ENCODE data around the gene MED7.

The MED7 gene

DNA sequence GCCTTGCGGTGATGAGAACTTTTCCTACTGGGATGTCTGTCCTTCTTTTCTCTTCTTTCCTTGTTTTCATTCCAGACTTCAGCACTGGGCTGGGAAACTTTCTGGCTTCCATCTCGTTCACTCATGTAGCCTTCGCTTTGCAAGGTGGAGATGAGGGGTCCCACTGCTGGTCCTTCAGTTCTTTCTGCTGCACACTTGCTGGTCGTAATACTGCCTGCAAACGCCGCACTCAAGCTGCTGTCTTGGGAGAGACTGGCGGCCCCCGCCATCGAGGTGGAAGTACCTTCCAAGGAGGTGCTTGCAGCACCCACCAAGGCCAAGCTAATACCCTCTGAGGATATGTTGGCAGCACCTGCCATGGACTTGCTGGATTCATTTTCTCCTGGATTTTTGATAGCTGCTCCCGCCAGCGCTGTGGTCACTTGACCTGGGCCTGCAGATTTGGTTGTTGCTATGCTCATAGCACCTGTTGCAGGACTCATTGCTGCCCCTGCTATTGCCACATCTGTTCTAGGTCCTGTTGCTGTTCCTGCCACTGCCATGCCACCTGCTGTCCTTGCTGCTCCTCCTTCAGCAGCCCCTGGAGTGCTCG is 20.4 kb upstream of the MED7 start:
- no peak overlapping the region for H3K9ac ChIP-seq (ENCODE audit: low read depth in 1 of 2, low read length in 2 of 2)
- H3K9me3 ChIP-seq (ENCODE audit: control insufficient read depth in 1 of 2, low read length in 2 of 2): no peaks in the 10 kb centered on the region
- H3K27me3 ChIP-seq (ENCODE audit: control insufficient read depth in 1 of 2, insufficient read depth in 2 of 2, low read length in 2 of 2): no peaks in the 10 kb centered on the region
- H3K27ac ChIP-seq (ENCODE audit: low read depth, low read length): no peak overlapping the region
- no peaks in the 10 kb centered on the region for H3K4me1 ChIP-seq (ENCODE audit: control insufficient read depth in 1 of 2, insufficient read depth in 2 of 2, low read length in 2 of 2)
- no peak overlapping the region for H3K4me3 ChIP-seq (ENCODE audit: low read depth in 1 of 2, low read length in 2 of 2)
- no peaks in the 10 kb centered on the region for H3K36me3 ChIP-seq (ENCODE audit: control insufficient read depth in 1 of 2, insufficient read depth in 2 of 2, low read length in 2 of 2)

DNA sequence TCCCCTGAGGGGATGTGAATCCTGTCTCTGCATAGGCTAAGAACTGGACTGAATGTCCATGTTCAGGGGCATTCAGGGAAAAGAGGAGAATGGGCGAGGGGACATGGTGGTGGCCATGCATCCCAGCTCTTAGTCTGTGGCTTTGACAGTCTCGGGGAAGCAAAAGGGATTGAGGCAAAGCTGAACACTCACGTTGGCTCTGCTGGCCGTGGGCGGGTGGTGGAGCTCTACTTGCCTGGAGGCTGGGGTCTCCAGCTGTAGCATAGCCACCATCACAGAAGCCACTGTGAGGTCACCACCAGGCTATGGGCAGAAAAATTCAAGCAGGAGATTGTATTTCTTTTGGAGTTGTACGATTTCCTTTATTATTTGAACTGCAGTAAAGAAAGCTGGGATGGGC is 19.3 kb upstream of the MED7 start:
- Histone ChIP-seq H3K27me3 (ENCODE audit: control insufficient read depth in 1 of 2, insufficient read depth in 2 of 2, low read length in 2 of 2) (no peaks in the 10 kb centered on the region), H3K36me3 (ENCODE audit: control insufficient read depth in 1 of 2, insufficient read depth in 2 of 2, low read length in 2 of 2) (no peaks in the 10 kb centered on the region), H3K27ac (ENCODE audit: low read depth, low read length) (no peak overlapping the region), H3K9ac (ENCODE audit: low read depth in 1 of 2, low read length in 2 of 2) (no peak overlapping the region), H3K9me3 (ENCODE audit: control insufficient read depth in 1 of 2, low read length in 2 of 2) (no peaks in the 10 kb centered on the region), H3K4me3 (ENCODE audit: low read depth in 1 of 2, low read length in 2 of 2) (no peak overlapping the region), H3K4me1 (ENCODE audit: control insufficient read depth in 1 of 2, insufficient read depth in 2 of 2, low read length in 2 of 2) (peaks cover 0 to 3% of the 10 kb centered on the region in 2 donors)

DNA sequence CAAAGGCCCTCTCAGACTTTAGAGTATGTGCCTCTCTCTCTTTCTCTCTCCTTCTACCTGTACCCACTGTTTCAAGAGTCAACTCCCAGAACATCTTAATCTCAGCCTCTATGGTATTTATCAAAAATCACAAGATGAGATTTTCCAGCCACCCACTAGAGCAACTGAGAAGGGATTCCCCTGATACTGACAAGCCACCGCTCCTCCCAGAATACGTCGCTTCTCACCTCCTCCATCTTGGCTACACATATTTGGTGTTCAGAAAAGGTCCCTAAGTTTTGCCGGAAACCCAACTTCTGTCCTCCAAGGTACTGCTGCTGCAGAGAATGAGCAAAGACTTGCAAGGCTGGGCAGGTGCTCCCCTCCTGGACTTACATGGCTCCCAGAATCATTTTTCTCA is 17.3 kb upstream of the MED7 start:
- Histone ChIP-seq H3K27me3 (ENCODE audit: control insufficient read depth in 1 of 2, insufficient read depth in 2 of 2, low read length in 2 of 2) (no peaks in the 10 kb centered on the region), H3K9me3 (ENCODE audit: control insufficient read depth in 1 of 2, low read length in 2 of 2) (no peaks in the 10 kb centered on the region), H3K4me1 (ENCODE audit: control insufficient read depth in 1 of 2, insufficient read depth in 2 of 2, low read length in 2 of 2) (peaks cover 0 to 3% of the 10 kb centered on the region in 2 donors), H3K9ac (ENCODE audit: low read depth in 1 of 2, low read length in 2 of 2) (no peak overlapping the region), H3K36me3 (ENCODE audit: control insufficient read depth in 1 of 2, insufficient read depth in 2 of 2, low read length in 2 of 2) (no peaks in the 10 kb centered on the region), H3K4me3 (ENCODE audit: low read depth in 1 of 2, low read length in 2 of 2) (no peak overlapping the region), H3K27ac (ENCODE audit: low read depth, low read length) (no peak overlapping the region)

DNA sequence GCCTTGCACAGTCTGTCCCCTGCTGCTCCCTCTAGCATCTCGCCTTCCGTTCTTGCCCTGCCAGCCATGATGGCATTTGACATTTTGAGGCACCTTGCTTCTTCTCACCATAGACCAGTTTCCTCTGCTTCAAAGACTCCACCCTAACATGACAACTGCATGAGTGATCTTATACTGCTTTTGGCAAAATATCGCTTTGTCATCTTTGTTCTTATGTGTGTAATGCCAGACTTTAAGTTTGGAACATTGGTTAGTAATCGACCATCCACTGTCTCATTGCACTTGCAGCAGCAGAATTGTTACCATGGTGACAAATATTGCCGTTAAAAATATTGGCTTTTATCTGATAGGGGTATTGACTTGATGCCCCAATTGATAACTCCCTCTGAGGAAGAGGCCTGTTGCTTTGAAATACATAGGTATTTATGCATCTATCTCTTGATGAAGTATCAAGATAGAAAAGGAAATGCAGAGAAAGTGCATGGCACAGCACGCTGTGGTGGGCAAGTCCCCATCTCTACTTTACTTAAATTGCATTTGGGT is 16.6 kb upstream of the MED7 start:
- H3K9me3 ChIP-seq (ENCODE audit: control insufficient read depth in 1 of 2, low read length in 2 of 2): no peaks in the 10 kb centered on the region
- no peak overlapping the region for H3K4me3 ChIP-seq (ENCODE audit: low read depth in 1 of 2, low read length in 2 of 2)
- no peak overlapping the region for H3K9ac ChIP-seq (ENCODE audit: low read depth in 1 of 2, low read length in 2 of 2)
- H3K4me1 ChIP-seq (ENCODE audit: control insufficient read depth in 1 of 2, insufficient read depth in 2 of 2, low read length in 2 of 2): peaks cover 0 to 3% of the 10 kb centered on the region in 2 donors
- no peaks in the 10 kb centered on the region for H3K27me3 ChIP-seq (ENCODE audit: control insufficient read depth in 1 of 2, insufficient read depth in 2 of 2, low read length in 2 of 2)
- no peak overlapping the region for H3K27ac ChIP-seq (ENCODE audit: low read depth, low read length)
- no peaks in the 10 kb centered on the region for H3K36me3 ChIP-seq (ENCODE audit: control insufficient read depth in 1 of 2, insufficient read depth in 2 of 2, low read length in 2 of 2)

DNA sequence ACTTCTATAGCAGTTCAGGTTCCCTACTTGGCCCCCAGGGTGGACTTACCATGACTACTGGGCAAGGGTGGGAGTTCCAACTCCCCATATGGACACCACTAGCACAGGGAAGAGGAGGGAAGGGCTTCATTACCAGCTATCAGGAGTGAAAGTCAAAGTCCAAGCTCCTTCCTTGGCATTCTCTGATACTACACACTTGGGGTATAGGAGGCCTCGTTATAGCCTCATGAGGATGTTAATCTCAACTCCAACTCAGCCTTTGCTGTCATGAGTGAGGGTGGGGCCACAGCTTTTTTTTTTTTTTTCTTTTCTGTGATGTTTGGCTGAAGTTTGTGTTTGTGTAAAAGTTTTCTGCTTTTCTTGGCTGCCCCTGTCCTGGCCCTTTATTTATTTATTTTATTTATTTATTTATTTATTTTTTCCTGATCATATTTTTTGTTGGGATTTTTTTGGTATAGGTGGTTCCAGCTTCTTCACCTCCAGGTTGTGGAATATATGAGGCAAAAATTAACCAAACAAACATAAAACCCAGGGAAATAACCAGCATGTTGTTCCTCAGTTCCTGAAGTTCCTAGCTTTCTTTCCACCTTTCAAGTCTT is 14.7 kb upstream of the MED7 start:
- no peak overlapping the region for H3K9ac ChIP-seq (ENCODE audit: low read depth in 1 of 2, low read length in 2 of 2)
- no peaks in the 10 kb centered on the region for H3K36me3 ChIP-seq (ENCODE audit: control insufficient read depth in 1 of 2, insufficient read depth in 2 of 2, low read length in 2 of 2)
- H3K27me3 ChIP-seq (ENCODE audit: control insufficient read depth in 1 of 2, insufficient read depth in 2 of 2, low read length in 2 of 2): no peaks in the 10 kb centered on the region
- peaks cover 0 to 3% of the 10 kb centered on the region in 2 donors for H3K4me1 ChIP-seq (ENCODE audit: control insufficient read depth in 1 of 2, insufficient read depth in 2 of 2, low read length in 2 of 2)
- no peaks in the 10 kb centered on the region for H3K9me3 ChIP-seq (ENCODE audit: control insufficient read depth in 1 of 2, low read length in 2 of 2)
- H3K27ac ChIP-seq (ENCODE audit: low read depth, low read length): no peak overlapping the region
- H3K4me3 ChIP-seq (ENCODE audit: low read depth in 1 of 2, low read length in 2 of 2): no peak overlapping the region

DNA sequence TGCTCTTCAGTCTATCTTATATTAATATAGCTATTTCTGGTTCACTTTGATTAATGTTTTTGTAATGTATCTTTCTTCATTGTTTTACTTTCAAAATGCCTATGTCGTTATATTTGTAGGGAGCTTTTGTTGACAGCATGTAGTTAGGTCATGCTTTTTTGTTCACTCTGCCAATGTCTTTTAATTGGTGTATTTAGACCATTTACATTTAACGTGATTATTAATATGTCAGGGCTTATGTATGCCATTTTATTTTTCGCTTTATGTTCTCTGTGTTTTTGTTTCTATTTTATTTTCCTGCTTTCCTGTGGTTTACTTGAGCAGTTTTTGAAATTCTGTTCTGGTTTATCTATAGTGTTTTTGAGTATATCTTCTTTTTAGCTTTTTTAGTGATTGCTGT is 12.6 kb upstream of the MED7 start:
- H3K27ac ChIP-seq (ENCODE audit: low read depth, low read length): no peak overlapping the region
- H3K9ac ChIP-seq (ENCODE audit: low read depth in 1 of 2, low read length in 2 of 2): no peak overlapping the region
- H3K36me3 ChIP-seq (ENCODE audit: control insufficient read depth in 1 of 2, insufficient read depth in 2 of 2, low read length in 2 of 2): no peaks in the 10 kb centered on the region
- H3K4me1 ChIP-seq (ENCODE audit: control insufficient read depth in 1 of 2, insufficient read depth in 2 of 2, low read length in 2 of 2): peaks cover 0 to 3% of the 10 kb centered on the region in 2 donors
- no peak overlapping the region for H3K4me3 ChIP-seq (ENCODE audit: low read depth in 1 of 2, low read length in 2 of 2)
- H3K27me3 ChIP-seq (ENCODE audit: control insufficient read depth in 1 of 2, insufficient read depth in 2 of 2, low read length in 2 of 2): no peaks in the 10 kb centered on the region
- no peaks in the 10 kb centered on the region for H3K9me3 ChIP-seq (ENCODE audit: control insufficient read depth in 1 of 2, low read length in 2 of 2)

DNA sequence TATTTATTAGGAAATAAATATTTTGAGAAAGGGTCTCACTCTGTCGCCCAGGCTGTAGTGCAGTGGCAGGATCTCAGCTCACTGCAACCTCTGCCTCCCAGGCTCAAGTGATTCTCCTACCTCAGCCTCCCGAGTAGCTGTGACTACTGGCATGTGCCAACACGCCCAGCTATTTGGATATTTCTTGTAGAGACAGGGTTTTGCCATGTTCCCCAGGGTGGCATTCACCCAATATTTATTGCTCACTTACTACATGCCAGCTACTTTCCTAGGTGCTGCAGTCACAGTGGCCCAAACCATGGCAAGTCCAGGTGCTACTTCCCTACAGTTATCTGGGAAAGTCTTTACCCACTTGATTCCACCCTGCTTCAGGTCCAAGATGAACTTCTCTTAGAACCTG is 8.3 kb upstream of the MED7 start:
- Histone ChIP-seq H3K27me3 (ENCODE audit: control insufficient read depth in 1 of 2, insufficient read depth in 2 of 2, low read length in 2 of 2) (no peaks in the 10 kb centered on the region), H3K27ac (ENCODE audit: low read depth, low read length) (no peak overlapping the region), H3K4me1 (ENCODE audit: control insufficient read depth in 1 of 2, insufficient read depth in 2 of 2, low read length in 2 of 2) (no peaks in the 10 kb centered on the region), H3K9me3 (ENCODE audit: control insufficient read depth in 1 of 2, low read length in 2 of 2) (no peaks in the 10 kb centered on the region), H3K36me3 (ENCODE audit: control insufficient read depth in 1 of 2, insufficient read depth in 2 of 2, low read length in 2 of 2) (no peaks in the 10 kb centered on the region), H3K4me3 (ENCODE audit: low read depth in 1 of 2, low read length in 2 of 2) (no peak overlapping the region), H3K9ac (ENCODE audit: low read depth in 1 of 2, low read length in 2 of 2) (no peak overlapping the region)

DNA sequence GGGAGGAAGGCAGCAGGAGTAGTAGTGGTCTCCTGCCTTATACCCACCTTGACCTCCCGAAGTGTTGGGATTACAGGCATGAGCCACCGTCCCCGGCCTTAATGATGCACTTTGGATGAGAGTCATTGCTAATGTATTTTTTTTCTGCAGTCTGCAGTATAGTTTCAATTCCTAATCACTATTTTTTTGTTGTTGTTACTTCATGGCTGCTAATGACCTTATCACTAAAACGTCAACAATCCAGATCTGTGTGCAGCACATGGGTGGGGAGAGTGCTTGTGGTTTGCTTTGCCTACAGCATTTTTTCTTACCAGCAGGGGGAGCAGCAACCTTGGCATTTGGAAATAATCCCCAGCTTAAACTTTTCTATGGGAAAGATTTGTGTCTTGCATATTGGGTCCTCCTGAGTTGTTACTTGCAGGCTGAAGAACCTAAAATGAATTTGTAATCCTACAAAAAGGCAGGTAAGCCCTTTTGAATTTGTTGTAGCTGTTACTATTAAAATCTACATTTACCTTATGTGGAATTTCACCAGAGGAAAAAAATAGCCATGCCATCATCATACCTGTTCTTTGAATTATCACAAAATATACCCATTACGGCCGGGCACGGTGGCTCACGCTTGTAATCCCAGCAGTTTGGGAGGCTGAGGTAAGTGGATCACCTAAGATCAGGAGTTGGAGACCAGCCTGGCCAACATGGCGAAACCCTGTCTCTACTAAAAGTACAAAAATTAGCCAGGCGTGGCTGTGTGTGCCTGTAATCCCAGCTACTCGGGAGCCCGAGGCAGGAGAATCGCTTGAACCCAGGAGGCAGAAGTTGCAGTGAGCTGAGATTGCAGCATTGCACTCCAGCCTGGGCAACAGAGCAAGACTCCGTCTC is 6.3 kb upstream of the MED7 start:
- H3K36me3 ChIP-seq (ENCODE audit: control insufficient read depth in 1 of 2, insufficient read depth in 2 of 2, low read length in 2 of 2): no peaks in the 10 kb centered on the region
- H3K27ac ChIP-seq (ENCODE audit: low read depth, low read length): no peak overlapping the region
- no peak overlapping the region for H3K9ac ChIP-seq (ENCODE audit: low read depth in 1 of 2, low read length in 2 of 2)
- H3K9me3 ChIP-seq (ENCODE audit: control insufficient read depth in 1 of 2, low read length in 2 of 2): no peaks in the 10 kb centered on the region
- no peak overlapping the region for H3K4me3 ChIP-seq (ENCODE audit: low read depth in 1 of 2, low read length in 2 of 2)
- H3K4me1 ChIP-seq (ENCODE audit: control insufficient read depth in 1 of 2, insufficient read depth in 2 of 2, low read length in 2 of 2): peaks cover 0 to 1% of the 10 kb centered on the region in 2 donors
- no peaks in the 10 kb centered on the region for H3K27me3 ChIP-seq (ENCODE audit: control insufficient read depth in 1 of 2, insufficient read depth in 2 of 2, low read length in 2 of 2)

DNA sequence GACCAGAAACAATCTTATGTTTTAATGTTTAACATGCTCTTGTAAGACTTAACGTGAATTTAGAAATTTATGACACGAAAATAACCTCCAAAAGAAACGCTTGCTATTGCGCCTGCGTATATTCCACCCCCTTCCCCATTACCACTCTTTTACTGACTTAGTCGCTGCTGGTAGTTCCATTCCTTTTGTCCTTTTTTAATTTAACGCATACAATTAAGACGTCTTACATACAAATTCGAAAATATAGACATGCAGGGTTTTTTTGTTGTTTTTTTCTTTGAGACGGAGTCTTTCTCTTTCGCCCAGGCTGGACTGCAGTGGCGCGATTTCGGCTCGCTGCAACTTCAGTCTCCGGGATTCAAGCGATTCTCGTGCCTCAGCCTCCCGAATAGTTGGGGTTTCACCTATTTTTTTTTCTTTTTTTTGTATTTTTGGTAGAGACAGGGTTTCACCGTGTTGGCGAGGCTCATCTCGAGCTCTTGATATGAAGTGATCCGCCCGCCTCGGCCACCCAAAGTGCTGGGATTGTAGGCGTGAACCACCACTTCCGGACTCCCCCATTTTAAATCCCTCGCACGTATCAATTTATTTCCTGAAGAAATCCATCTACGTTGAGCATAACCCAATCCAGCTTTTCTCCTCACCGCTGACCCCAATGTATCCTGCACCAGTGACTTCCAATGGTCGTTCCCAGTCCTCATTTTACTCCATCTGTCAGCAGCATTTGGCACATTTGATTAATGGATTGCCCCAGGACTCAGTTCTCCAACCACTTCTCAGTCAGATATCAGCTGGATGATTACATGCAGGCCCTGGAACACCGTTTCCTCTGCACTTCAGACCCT is 684 bp upstream of the MED7 start:
- Histone ChIP-seq H3K4me3 (ENCODE audit: low read depth in 1 of 2, low read length in 2 of 2) (peak overlapping the region; percentile 84 to 99), H3K4me1 (ENCODE audit: control insufficient read depth in 1 of 2, insufficient read depth in 2 of 2, low read length in 2 of 2) (peaks cover 5 to 17% of the 10 kb centered on the region in 2 donors), H3K27me3 (ENCODE audit: control insufficient read depth in 1 of 2, insufficient read depth in 2 of 2, low read length in 2 of 2) (no peaks in the 10 kb centered on the region), H3K27ac (ENCODE audit: low read depth, low read length) (peak overlapping the region; percentile 79), H3K9me3 (ENCODE audit: control insufficient read depth in 1 of 2, low read length in 2 of 2) (no peaks in the 10 kb centered on the region), H3K36me3 (ENCODE audit: control insufficient read depth in 1 of 2, insufficient read depth in 2 of 2, low read length in 2 of 2) (peaks cover 4 to 5% of the 10 kb centered on the region in 2 donors), H3K9ac (ENCODE audit: low read depth in 1 of 2, low read length in 2 of 2) (peak overlapping the region; percentile 76 to 98)
